BJ (cell line): ENCODE results near the gene TRIM38. TPM values are rescaled to one million over a fixed set of nuclear protein-coding genes. Genes with fewer than 3 reads are reported as not detected.

Experiments used
- CTCF ChIA-PET: fragments of 350-600 bp; formaldehyde crosslinking; extraction: SDS; loops from one replicate; lab custom pipeline; 2021; ENCODE audit warnings: antibody characterized with exemption, inconsistent platforms; lab: Yijun Ruan, JAX
- POLR2A ChIA-PET: fragments of 300-600 bp; sonication (Branson Sonifier 250); formaldehyde crosslinking; extraction: SDS; loops from one replicate; lab custom pipeline; 2021; ENCODE audit warnings: antibody characterized with exemption; lab: Charles Lee
- DNase-seq: peaks from one replicate; pipeline ENCODE4 v3.0.0-alpha.2; 2011; ENCODE audit warnings: low read depth
- H3K27me3 ChIP-seq: 2 replicates; pipeline ENCODE4 v1.6.0; 2011; ENCODE audit warnings: low read length; ENCODE audit not compliant: control insufficient read depth, insufficient read depth
- H3K36me3 ChIP-seq: 2 replicates; pipeline ENCODE4 v1.5.1; 2011; ENCODE audit warnings: low read length; ENCODE audit not compliant: control insufficient read depth, insufficient read depth
- H3K4me3 ChIP-seq: 2 replicates; pipeline ENCODE4 v1.5.1; 2011; ENCODE audit warnings: low read depth, mild to moderate bottlenecking, control low read depth, low read length
- CTCF ChIP-seq: IDR thresholded peaks from 2 replicates; pipeline ENCODE4 v1.5.1; 2011; ENCODE audit warnings: low read depth, mild to moderate bottlenecking, control low read depth, inconsistent platforms, low read length, moderate library complexity; ENCODE audit not compliant: insufficient read depth
- polyA plus RNA-seq: library from polyadenylated mRNA; depleted of rRNA; stranded (reverse); fragments of >200 nt; gene quantifications from 2 replicates; pipeline ENCODE4 v1.2.3, GENCODE V29; 2011

Gene TRIM38
- polyA plus RNA-seq, 1 experiment: 4.7 TPM

GRCh38 chr6:26030716-26031115 lies 68.1 kb downstream of the TRIM38 start:
- no peak for DNase-seq
- TF ChIP-seq CTCF: no peak
- ChIA-PET CTCF (interaction anchor here (1.6 to 4.5 kb wide), 3 partner anchors 9 to 13 kb away, joined by 6 to 22 read pairs (median 10); a partner anchor contains a TSS), POLR2A (interaction anchor here (2.7 to 3.3 kb wide), 2 partner anchors 10 to 93 kb away, joined by 10 to 40 read pairs; a partner anchor contains a TSS)
- Histone ChIP-seq H3K4me3 (no peak overlapping the region), H3K27me3 (no peaks in the 10 kb centered on the region), H3K36me3 (no peaks in the 10 kb centered on the region)

- no peak for DNase-seq
- no peaks in the 10 kb centered on the region for H3K36me3 ChIP-seq
- POLR2A ChIA-PET: interaction anchor here (0.6 to 3.3 kb wide), 5 partner anchors 10 to 94 kb away, joined by 3 to 40 read pairs (median 18); a partner anchor contains a TSS
- H3K27me3 ChIP-seq: no peaks in the 10 kb centered on the region
- CTCF ChIA-PET: interaction anchor here (1.2 to 4.5 kb wide), 5 partner anchors 10 to 186 kb away, joined by 3 to 22 read pairs (median 10); a partner anchor contains a TSS
- TF ChIP-seq CTCF: no peak
- H3K4me3 ChIP-seq: peak overlapping the region; percentile 45
Observed at GRCh38 chr6:26031151-26031594, 68.6 kb downstream of the TRIM38 start.

GRCh38 chr6:26031595-26032339 lies 69.2 kb downstream of the TRIM38 start:
- POLR2A ChIA-PET: interaction anchor here (0.6 to 3.3 kb wide), 9 partner anchors 11 to 241 kb away, joined by 3 to 40 read pairs (median 10); partner anchors contain the start of gene TRIM38
- Histone ChIP-seq H3K36me3 (no peaks in the 10 kb centered on the region), H3K27me3 (no peaks in the 10 kb centered on the region), H3K4me3 (peak overlapping the region; percentile 45)
- peak; percentile 39; the same call in 1 of the 2 replicates for TF ChIP-seq CTCF
- peak; percentile 80 for DNase-seq
- CTCF ChIA-PET: interaction anchor here (0.5 to 4.5 kb wide), 5 partner anchors 10 to 185 kb away, joined by 3 to 22 read pairs (median 10); a partner anchor contains a TSS

- ChIA-PET POLR2A (interaction anchor here (0.5 to 3.3 kb wide), 10 partner anchors 11 to 240 kb away, joined by 3 to 40 read pairs (median 6); partner anchors contain the start of gene TRIM38), CTCF (interaction anchor here (0.5 to 4.5 kb wide), 7 partner anchors 11 to 1112 kb away, joined by 3 to 22 read pairs (median 4); a partner anchor contains a TSS)
- DNase-seq: no peak
- no peak for TF ChIP-seq CTCF
- no peaks in the 10 kb centered on the region for H3K36me3 ChIP-seq
- H3K27me3 ChIP-seq: no peaks in the 10 kb centered on the region
- peak overlapping the region; percentile 52 for H3K4me3 ChIP-seq
Observed at GRCh38 chr6:26032340-26033084, 69.9 kb downstream of the TRIM38 start.
